Muscle layer of colon (tissue), 2 donors: ENCODE measurements around the gene PPFIA2.

Experiments
- H3K27ac ChIP-seq: one replicate; pipeline ENCODE4 v1.7.0; 2013; ENCODE audit warnings: low read depth, mild to moderate bottlenecking, low read length, moderate library complexity
- H3K27me3 ChIP-seq, 2 donors: one replicate each; pipeline ENCODE4 v1.7.0; 2013; ENCODE audit warnings: low read length in 2 of 2, mild to moderate bottlenecking in 2 of 2; ENCODE audit not compliant: insufficient read depth in 2 of 2, control insufficient read depth in 1 of 2
- H3K36me3 ChIP-seq: one replicate; pipeline ENCODE4 v1.7.0; 2013; ENCODE audit warnings: mild to moderate bottlenecking, low read length; ENCODE audit not compliant: insufficient read depth
- H3K4me1 ChIP-seq: one replicate; pipeline ENCODE4 v1.7.0; 2013; ENCODE audit warnings: mild to moderate bottlenecking, low read length; ENCODE audit not compliant: insufficient read depth
- H3K4me3 ChIP-seq, 2 donors: one replicate each; pipeline ENCODE4 v1.7.0; 2013; ENCODE audit warnings: low read length in 2 of 2, low read depth in 1 of 2, mild to moderate bottlenecking in 1 of 2, moderate library complexity in 1 of 2
- H3K9ac ChIP-seq: one replicate; pipeline ENCODE4 v1.7.0; 2013; ENCODE audit warnings: low read length
- H3K9me3 ChIP-seq: one replicate; pipeline ENCODE4 v1.7.0; 2013; ENCODE audit warnings: mild to moderate bottlenecking, low read length
- donor health status: abdominal sarcoma.
- donor health status: Adenocarcinoma of cecum.

The PPFIA2 gene

GRCh38 chr12:81333812-81334211 lies 425.3 kb downstream of the PPFIA2 start:
- Histone ChIP-seq H3K36me3 (no peaks in the 10 kb centered on the region), H3K4me1 (no peaks in the 10 kb centered on the region), H3K27me3 (no peaks in the 10 kb centered on the region), H3K9me3 (no peaks in the 10 kb centered on the region), H3K9ac (no peak overlapping the region), H3K4me3 (no peak overlapping the region), H3K27ac (no peak overlapping the region)

- Histone ChIP-seq H3K9ac (no peak overlapping the region), H3K36me3 (no peaks in the 10 kb centered on the region), H3K9me3 (no peaks in the 10 kb centered on the region), H3K4me1 (no peaks in the 10 kb centered on the region), H3K27ac (no peak overlapping the region), H3K4me3 (no peak overlapping the region), H3K27me3 (no peaks in the 10 kb centered on the region)
Observed at GRCh38 chr12:81332054-81332453, 427.1 kb downstream of the PPFIA2 start.

GRCh38 chr12:81330480-81330879 lies 428.7 kb downstream of the PPFIA2 start:
- H3K9ac ChIP-seq = no peak overlapping the region
- H3K27ac ChIP-seq = no peak overlapping the region
- H3K27me3 ChIP-seq = no peaks in the 10 kb centered on the region
- H3K9me3 ChIP-seq = no peaks in the 10 kb centered on the region
- no peak overlapping the region for H3K4me3 ChIP-seq
- H3K4me1 ChIP-seq = no peaks in the 10 kb centered on the region
- H3K36me3 ChIP-seq = no peaks in the 10 kb centered on the region

GRCh38 chr12:81329085-81329484 lies 430.1 kb downstream of the PPFIA2 start:
- H3K4me1 ChIP-seq = no peaks in the 10 kb centered on the region
- no peaks in the 10 kb centered on the region for H3K9me3 ChIP-seq
- H3K4me3 ChIP-seq = no peak overlapping the region
- H3K27ac ChIP-seq = no peak overlapping the region
- no peak overlapping the region for H3K9ac ChIP-seq
- no peaks in the 10 kb centered on the region for H3K36me3 ChIP-seq
- no peaks in the 10 kb centered on the region for H3K27me3 ChIP-seq

GRCh38 chr12:81327425-81327824 lies 431.7 kb downstream of the PPFIA2 start:
- H3K27ac ChIP-seq = no peak overlapping the region
- no peaks in the 10 kb centered on the region for H3K36me3 ChIP-seq
- H3K9ac ChIP-seq = no peak overlapping the region
- no peaks in the 10 kb centered on the region for H3K4me1 ChIP-seq
- no peak overlapping the region for H3K4me3 ChIP-seq
- H3K9me3 ChIP-seq = no peaks in the 10 kb centered on the region
- H3K27me3 ChIP-seq = no peaks in the 10 kb centered on the region

GRCh38 chr12:81325086-81325485 lies 434.1 kb downstream of the PPFIA2 start:
- no peak overlapping the region for H3K27ac ChIP-seq
- no peak overlapping the region for H3K4me3 ChIP-seq
- H3K27me3 ChIP-seq = no peaks in the 10 kb centered on the region
- H3K36me3 ChIP-seq = no peaks in the 10 kb centered on the region
- no peak overlapping the region for H3K9ac ChIP-seq
- no peaks in the 10 kb centered on the region for H3K4me1 ChIP-seq
- H3K9me3 ChIP-seq = no peaks in the 10 kb centered on the region

GRCh38 chr12:81314903-81315531 lies 444.1 kb downstream of the PPFIA2 start:
- no peaks in the 10 kb centered on the region for H3K9me3 ChIP-seq
- H3K9ac ChIP-seq = no peak overlapping the region
- H3K36me3 ChIP-seq = no peaks in the 10 kb centered on the region
- H3K4me1 ChIP-seq = no peaks in the 10 kb centered on the region
- no peak overlapping the region for H3K27ac ChIP-seq
- no peak overlapping the region for H3K4me3 ChIP-seq
- H3K27me3 ChIP-seq = no peaks in the 10 kb centered on the region

- no peak overlapping the region for H3K9ac ChIP-seq
- H3K4me3 ChIP-seq = no peak overlapping the region
- H3K27ac ChIP-seq = no peak overlapping the region
- no peaks in the 10 kb centered on the region for H3K27me3 ChIP-seq
- no peaks in the 10 kb centered on the region for H3K4me1 ChIP-seq
- no peaks in the 10 kb centered on the region for H3K9me3 ChIP-seq
- no peaks in the 10 kb centered on the region for H3K36me3 ChIP-seq
Observed at GRCh38 chr12:81303935-81304334, 455.2 kb downstream of the PPFIA2 start.

GRCh38 chr12:81300454-81300853 lies 458.7 kb downstream of the PPFIA2 start:
- H3K4me1 ChIP-seq = no peaks in the 10 kb centered on the region
- no peaks in the 10 kb centered on the region for H3K9me3 ChIP-seq
- H3K9ac ChIP-seq = no peak overlapping the region
- no peak overlapping the region for H3K27ac ChIP-seq
- no peaks in the 10 kb centered on the region for H3K27me3 ChIP-seq
- H3K36me3 ChIP-seq = no peaks in the 10 kb centered on the region
- H3K4me3 ChIP-seq = no peak overlapping the region

GRCh38 chr12:81297601-81298000 lies 461.5 kb downstream of the PPFIA2 start:
- no peaks in the 10 kb centered on the region for H3K27me3 ChIP-seq
- no peaks in the 10 kb centered on the region for H3K36me3 ChIP-seq
- no peak overlapping the region for H3K9ac ChIP-seq
- H3K27ac ChIP-seq = no peak overlapping the region
- no peaks in the 10 kb centered on the region for H3K4me1 ChIP-seq
- no peak overlapping the region for H3K4me3 ChIP-seq
- H3K9me3 ChIP-seq = no peaks in the 10 kb centered on the region

- Histone ChIP-seq H3K36me3 (no peaks in the 10 kb centered on the region), H3K27me3 (no peaks in the 10 kb centered on the region), H3K27ac (no peak overlapping the region), H3K4me1 (no peaks in the 10 kb centered on the region), H3K9ac (no peak overlapping the region), H3K9me3 (no peaks in the 10 kb centered on the region), H3K4me3 (no peak overlapping the region)
Observed at GRCh38 chr12:81296556-81297305, 462.4 kb downstream of the PPFIA2 start.

- H3K27ac ChIP-seq = no peak overlapping the region
- no peaks in the 10 kb centered on the region for H3K36me3 ChIP-seq
- H3K9ac ChIP-seq = no peak overlapping the region
- no peaks in the 10 kb centered on the region for H3K9me3 ChIP-seq
- H3K4me1 ChIP-seq = no peaks in the 10 kb centered on the region
- no peak overlapping the region for H3K4me3 ChIP-seq
- no peaks in the 10 kb centered on the region for H3K27me3 ChIP-seq
Observed at GRCh38 chr12:81295251-81295650, 463.9 kb downstream of the PPFIA2 start.
